Nephron progenitor cell (in vitro differentiated cells): ENCODE results near the gene PHLDA3.
A peak's percentile ranks its signal among the peaks of the same experiment; 100 is the strongest.

Source experiments
- DNase-seq: peaks from one replicate; pipeline ENCODE4 v3.0.0; 2021
- H3K27ac Mint-ChIP-seq: 2 replicates; pipeline ENCODE4 v1.8.0; 2021; ENCODE audit warnings: mild to moderate bottlenecking, moderate library complexity, mixed read lengths
- H3K27me3 Mint-ChIP-seq: 2 replicates; pipeline ENCODE4 v1.8.0; 2021; ENCODE audit warnings: mild to moderate bottlenecking, low read depth, mixed read lengths; ENCODE audit not compliant: poor library complexity
- H3K36me3 Mint-ChIP-seq: 2 replicates; pipeline ENCODE4 v1.8.0; 2021; ENCODE audit warnings: low read depth, mixed read lengths
- H3K4me1 Mint-ChIP-seq: 2 replicates; pipeline ENCODE4 v1.8.0; 2021; ENCODE audit warnings: mixed read lengths
- H3K4me3 Mint-ChIP-seq: 2 replicates; pipeline ENCODE4 v1.8.0; 2021; ENCODE audit warnings: mild to moderate bottlenecking, moderate library complexity, mixed read lengths
- H3K9me3 Mint-ChIP-seq: 2 replicates; pipeline ENCODE4 v1.8.0; 2021; ENCODE audit warnings: mild to moderate bottlenecking, moderate library complexity, mixed read lengths
- CTCF ChIP-seq: fragments of 200-600 bp; sonication (generic); IDR thresholded peaks from 2 replicates; pipeline ENCODE4 v1.5.0; 2021; ENCODE audit warnings: antibody characterized with exemption

The PHLDA3 gene

DNA sequence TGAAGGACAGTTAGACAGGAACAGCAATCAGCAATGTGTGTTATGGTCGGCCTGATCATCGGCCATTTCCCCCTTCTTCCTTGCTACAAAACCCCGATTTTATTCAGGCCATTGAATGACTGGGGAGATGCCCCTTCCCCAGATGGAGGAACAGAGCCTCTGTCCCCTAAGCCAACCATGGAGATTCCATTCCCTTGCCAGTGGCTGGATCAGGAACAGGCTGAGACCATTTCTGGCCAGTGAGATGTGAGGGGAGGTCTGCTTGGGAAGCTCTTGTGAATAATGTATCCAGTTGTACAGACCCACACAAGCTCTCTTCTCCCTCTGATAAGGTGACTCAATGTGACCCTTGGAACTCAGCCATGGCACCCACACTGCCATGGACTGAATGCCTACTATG lies 30.2 kb upstream of the PHLDA3 start:
- Mint-ChIP-seq H3K9me3 (peaks cover under 1% of the 10 kb centered on the region), H3K27me3 (peaks cover 9% of the 10 kb centered on the region), H3K4me3 (no peak overlapping the region), H3K4me1 (peaks cover 89% of the 10 kb centered on the region), H3K36me3 (no peaks in the 10 kb centered on the region), H3K27ac (no peak overlapping the region)
- no peak for TF ChIP-seq CTCF
- no peak for DNase-seq

GRCh38 chr1:201498621-201499020 lies 29.6 kb upstream of the PHLDA3 start:
- no peak overlapping the region for H3K27ac Mint-ChIP-seq
- DNase-seq, result no peak
- peaks cover 7% of the 10 kb centered on the region for H3K9me3 Mint-ChIP-seq
- peaks cover under 1% of the 10 kb centered on the region for H3K36me3 Mint-ChIP-seq
- no peak overlapping the region for H3K4me3 Mint-ChIP-seq
- H3K4me1 Mint-ChIP-seq, result peaks cover 89% of the 10 kb centered on the region
- H3K27me3 Mint-ChIP-seq, result peaks cover 11% of the 10 kb centered on the region
- no peak for TF ChIP-seq CTCF

- peaks cover 6% of the 10 kb centered on the region for H3K36me3 Mint-ChIP-seq
- no peak overlapping the region for H3K27ac Mint-ChIP-seq
- H3K4me3 Mint-ChIP-seq, result no peak overlapping the region
- H3K4me1 Mint-ChIP-seq, result peaks cover 89% of the 10 kb centered on the region
- TF ChIP-seq CTCF, result no peak
- H3K9me3 Mint-ChIP-seq, result peaks cover 13% of the 10 kb centered on the region
- H3K27me3 Mint-ChIP-seq, result peaks cover 8% of the 10 kb centered on the region
- DNase-seq, result no peak
Measured at GRCh38 chr1:201497935-201498509, 29.0 kb upstream of the PHLDA3 start.

DNA sequence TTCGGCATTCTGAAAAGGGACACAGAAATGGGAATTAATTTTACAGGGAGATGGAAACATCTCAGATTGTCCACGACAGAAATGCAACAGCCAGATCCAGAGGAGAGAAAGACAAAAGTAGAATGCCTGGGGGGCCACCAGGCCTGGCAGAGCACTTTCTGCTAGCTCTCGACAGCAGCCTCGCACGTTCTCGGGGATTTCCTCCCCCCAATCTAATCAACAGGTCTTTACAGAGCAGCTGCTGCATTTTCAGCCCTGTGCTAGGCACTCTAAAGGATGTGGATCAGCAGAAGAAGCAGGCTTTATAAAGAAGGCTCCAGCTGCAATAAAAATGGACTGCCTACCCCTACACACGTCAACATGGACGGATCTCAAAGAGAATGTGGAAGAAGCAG lies 27.3 kb upstream of the PHLDA3 start:
- Mint-ChIP-seq H3K4me1 (peaks cover 87% of the 10 kb centered on the region), H3K36me3 (peaks cover 7% of the 10 kb centered on the region), H3K9me3 (peaks cover 21% of the 10 kb centered on the region), H3K27ac (peak overlapping the region; percentile 98), H3K27me3 (peaks cover 12% of the 10 kb centered on the region), H3K4me3 (peak overlapping the region; percentile 43)
- TF ChIP-seq CTCF, result no peak
- no peak for DNase-seq

DNA sequence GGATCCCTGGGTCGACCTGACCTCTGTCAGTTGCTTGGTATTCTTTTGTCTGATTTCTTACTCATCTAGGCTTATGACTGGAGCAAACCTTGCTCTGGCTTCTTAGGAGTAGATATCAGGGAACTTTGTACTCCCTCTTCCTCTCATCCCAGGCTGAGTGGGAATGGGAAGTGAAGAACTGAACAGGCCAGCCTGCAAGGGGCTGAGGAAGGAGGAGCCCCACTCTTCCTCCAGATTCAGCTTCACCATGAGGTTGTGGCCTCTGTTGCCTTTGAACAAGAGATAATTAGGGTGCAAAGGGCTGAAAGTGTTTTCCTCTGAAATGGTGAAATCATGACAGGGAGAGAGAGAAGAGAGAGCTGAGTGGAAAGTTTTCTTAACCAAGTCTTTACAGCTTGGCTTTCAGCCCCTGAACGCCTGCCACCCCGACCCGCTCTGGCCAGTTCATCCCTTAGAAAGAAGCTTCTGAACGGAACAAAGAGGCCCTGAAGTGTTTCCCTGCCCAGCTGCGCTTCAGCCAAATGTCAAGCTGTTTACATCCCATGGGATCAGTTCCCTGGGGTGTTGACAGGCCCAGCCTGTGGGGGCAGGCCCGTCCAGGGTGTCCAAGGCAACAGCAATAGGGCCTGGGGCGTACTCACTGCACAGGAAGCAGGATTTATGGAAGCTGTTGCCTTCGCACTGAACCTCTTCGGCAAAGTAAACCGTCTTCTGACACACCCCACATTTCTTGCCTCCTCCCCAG lies 26.7 kb upstream of the PHLDA3 start:
- Mint-ChIP-seq H3K36me3 (peaks cover 7% of the 10 kb centered on the region), H3K4me1 (peaks cover 85% of the 10 kb centered on the region), H3K4me3 (peak overlapping the region; percentile 43), H3K27ac (peak overlapping the region; percentile 98), H3K9me3 (peaks cover 21% of the 10 kb centered on the region), H3K27me3 (peaks cover 12% of the 10 kb centered on the region)
- DNase-seq, result peak; percentile 33
- TF ChIP-seq CTCF, result no peak
